ENCODE measurements around the gene COQ2.

DNA sequence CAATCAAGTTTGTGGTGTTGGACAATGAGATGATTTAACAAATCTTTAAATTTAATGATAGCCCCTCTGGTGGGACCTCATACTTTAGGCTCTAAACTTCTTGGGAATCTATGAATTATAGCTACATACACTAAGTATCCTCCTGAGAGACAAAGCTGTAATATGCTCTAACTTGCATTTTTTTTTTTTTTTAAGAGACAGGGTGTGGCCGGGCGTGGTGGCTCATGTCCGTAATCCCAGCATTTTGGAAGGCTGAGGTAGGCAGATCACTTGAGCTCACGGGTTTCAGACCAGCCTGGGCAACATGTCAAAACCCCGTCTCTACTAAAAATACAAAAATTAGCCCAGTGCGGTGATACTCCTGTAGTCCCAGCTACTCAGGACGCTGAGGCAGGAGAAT is 23.3 kb upstream of the COQ2 start:
- TF ChIP-seq, protein P1, sequence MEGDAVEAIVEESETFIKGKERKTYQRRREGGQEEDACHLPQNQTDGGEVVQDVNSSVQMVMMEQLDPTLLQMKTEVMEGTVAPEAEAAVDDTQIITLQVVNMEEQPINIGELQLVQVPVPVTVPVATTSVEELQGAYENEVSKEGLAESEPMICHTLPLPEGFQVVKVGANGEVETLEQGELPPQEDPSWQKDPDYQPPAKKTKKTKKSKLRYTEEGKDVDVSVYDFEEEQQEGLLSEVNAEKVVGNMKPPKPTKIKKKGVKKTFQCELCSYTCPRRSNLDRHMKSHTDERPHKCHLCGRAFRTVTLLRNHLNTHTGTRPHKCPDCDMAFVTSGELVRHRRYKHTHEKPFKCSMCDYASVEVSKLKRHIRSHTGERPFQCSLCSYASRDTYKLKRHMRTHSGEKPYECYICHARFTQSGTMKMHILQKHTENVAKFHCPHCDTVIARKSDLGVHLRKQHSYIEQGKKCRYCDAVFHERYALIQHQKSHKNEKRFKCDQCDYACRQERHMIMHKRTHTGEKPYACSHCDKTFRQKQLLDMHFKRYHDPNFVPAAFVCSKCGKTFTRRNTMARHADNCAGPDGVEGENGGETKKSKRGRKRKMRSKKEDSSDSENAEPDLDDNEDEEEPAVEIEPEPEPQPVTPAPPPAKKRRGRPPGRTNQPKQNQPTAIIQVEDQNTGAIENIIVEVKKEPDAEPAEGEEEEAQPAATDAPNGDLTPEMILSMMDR (conservative IDR thresholded peaks at IDR 0.05; ENCODE audit: low read length): no peak
- TF ChIP-seq EZH2phosphoT487 (IDR thresholded peaks at IDR 0.05; ENCODE audit: borderline replicate concordance, low read depth, low read length): no peak
